LNCaP clone FGC (cell line): Measurements from ENCODE around the gene SLC36A1.

Experiments
- DNase-seq: peaks from one replicate; pipeline ENCODE4 v3.0.0-alpha.2; 2011; ENCODE audit warnings: low read depth
- H3K4me3 ChIP-seq: 2 replicates; pipeline ENCODE4 v1.5.1; 2011; ENCODE audit warnings: mild to moderate bottlenecking, low read depth, low read length, control low read depth
- CTCF ChIP-seq: IDR thresholded peaks from 2 replicates; pipeline ENCODE4 v1.5.1; 2012; ENCODE audit warnings: mild to moderate bottlenecking; ENCODE audit not compliant: control insufficient read depth, insufficient read depth; ENCODE audit errors: extremely low read depth

Gene SLC36A1

GRCh38 chr5:151470439-151470838 is 23.0 kb downstream of the SLC36A1 start:
- TF ChIP-seq CTCF, result no peak
- H3K4me3 ChIP-seq, result no peak overlapping the region
- no peak for DNase-seq

- DNase-seq, result no peak
- H3K4me3 ChIP-seq, result no peak overlapping the region
- TF ChIP-seq CTCF, result no peak
Measured at GRCh38 chr5:151471276-151471675, 23.9 kb downstream of the SLC36A1 start.

- no peak for DNase-seq
- TF ChIP-seq CTCF, result no peak
- no peak overlapping the region for H3K4me3 ChIP-seq
Measured at GRCh38 chr5:151474799-151475198, 27.4 kb downstream of the SLC36A1 start.

- no peak for TF ChIP-seq CTCF
- no peak for DNase-seq
- no peak overlapping the region for H3K4me3 ChIP-seq
Measured at GRCh38 chr5:151475388-151475787, 28.0 kb downstream of the SLC36A1 start.

- DNase-seq, result no peak
- TF ChIP-seq CTCF, result no peak
- H3K4me3 ChIP-seq, result no peak overlapping the region
Measured at GRCh38 chr5:151476016-151476415, 28.6 kb downstream of the SLC36A1 start.

- no peak overlapping the region for H3K4me3 ChIP-seq
- TF ChIP-seq CTCF, result no peak
- DNase-seq, result no peak
Measured at GRCh38 chr5:151477101-151477500, 29.7 kb downstream of the SLC36A1 start.
